ENCODE measurements around the gene RRAGC. TPM values are rescaled to one million over a fixed set of nuclear protein-coding genes. Genes with fewer than 3 reads are reported as not detected.

Gene RRAGC
- total and polyA plus RNA-seq, 2 of the 13 experiments (the other 11 are each of a cell fraction or from before 2014, with no cell fraction given) = 7.6 to 8.0 TPM

DNA sequence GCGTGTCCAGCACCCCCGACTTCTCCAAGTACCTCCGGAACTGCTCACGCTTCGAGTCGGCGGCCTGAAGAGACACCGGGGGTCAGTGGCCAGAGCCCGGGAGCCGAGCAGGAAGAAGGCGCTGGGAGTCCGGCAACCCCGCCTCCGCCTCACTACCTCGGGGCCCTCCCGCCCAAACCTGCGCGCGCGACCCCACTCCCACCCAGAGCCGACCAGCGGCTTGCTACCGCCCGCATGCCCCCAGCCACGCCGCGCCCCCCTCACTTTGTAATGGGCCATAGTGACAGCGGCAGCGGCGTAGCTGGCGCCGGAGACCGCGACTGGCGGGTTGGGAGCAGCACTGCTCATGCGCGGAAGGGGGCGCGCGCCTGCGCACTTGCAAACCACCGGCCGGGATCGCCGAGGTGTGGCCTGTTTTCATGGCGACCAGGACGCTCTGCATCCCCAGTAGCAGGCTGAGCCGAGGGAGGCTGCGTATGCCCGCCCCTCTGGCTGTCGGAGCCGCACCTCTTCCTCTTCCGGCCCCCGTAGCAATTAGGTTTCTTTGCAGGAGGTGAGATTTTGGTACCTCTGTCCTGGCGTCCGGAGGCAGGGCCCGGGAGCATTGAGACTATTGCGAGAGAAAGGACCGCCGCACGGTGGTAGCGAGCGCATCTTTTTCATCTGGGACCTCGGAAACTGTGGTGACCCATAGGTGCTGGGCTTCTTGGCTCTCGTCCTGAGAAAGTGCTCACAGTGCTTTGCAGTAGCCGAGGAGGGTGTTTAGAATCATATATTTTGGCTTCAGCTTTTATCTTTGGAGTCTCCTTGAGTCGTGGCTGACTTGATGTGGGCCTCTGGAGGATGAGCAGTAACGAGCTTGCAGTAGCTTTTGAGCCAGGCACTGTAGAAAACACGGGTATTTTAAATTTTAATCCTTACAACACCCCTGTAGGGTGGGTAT is 13.7 kb upstream of the RRAGC start, which contains the start of gene MYCBP (continued):
- TF ChIP-seq, protein P1, sequence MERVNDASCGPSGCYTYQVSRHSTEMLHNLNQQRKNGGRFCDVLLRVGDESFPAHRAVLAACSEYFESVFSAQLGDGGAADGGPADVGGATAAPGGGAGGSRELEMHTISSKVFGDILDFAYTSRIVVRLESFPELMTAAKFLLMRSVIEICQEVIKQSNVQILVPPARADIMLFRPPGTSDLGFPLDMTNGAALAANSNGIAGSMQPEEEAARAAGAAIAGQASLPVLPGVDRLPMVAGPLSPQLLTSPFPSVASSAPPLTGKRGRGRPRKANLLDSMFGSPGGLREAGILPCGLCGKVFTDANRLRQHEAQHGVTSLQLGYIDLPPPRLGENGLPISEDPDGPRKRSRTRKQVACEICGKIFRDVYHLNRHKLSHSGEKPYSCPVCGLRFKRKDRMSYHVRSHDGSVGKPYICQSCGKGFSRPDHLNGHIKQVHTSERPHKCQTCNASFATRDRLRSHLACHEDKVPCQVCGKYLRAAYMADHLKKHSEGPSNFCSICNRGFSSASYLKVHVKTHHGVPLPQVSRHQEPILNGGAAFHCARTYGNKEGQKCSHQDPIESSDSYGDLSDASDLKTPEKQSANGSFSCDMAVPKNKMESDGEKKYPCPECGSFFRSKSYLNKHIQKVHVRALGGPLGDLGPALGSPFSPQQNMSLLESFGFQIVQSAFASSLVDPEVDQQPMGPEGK (CRISPR knock-in tag; IDR thresholded peaks at IDR 0.05) = peak; percentile 48
- no peak for TF ChIP-seq DDIT3 (CRISPR knock-in tag; IDR thresholded peaks at IDR 0.05)
- TF ChIP-seq RFX3 (CRISPR knock-in tag; IDR thresholded peaks at IDR 0.05) = peak; percentile 90
- no peak for TF ChIP-seq TCF7 (IDR thresholded peaks at IDR 0.05; ENCODE audit: low read depth)
- TF ChIP-seq SRSF9 (IDR thresholded peaks at IDR 0.05; ENCODE audit: borderline replicate concordance, insufficient read depth, low read depth, low read length, poor library complexity, severe bottlenecking) = no peak
- no peak for TF ChIP-seq ZNF430 (CRISPR knock-in tag; IDR thresholded peaks at IDR 0.05)
- TF ChIP-seq ZKSCAN5 (CRISPR knock-in tag; IDR thresholded peaks at IDR 0.05) = peak; percentile 82
- 0 out of 2 replicates have a peak, but pooled peaks have one; percentile 21 for TF ChIP-seq SIX1 (CRISPR knock-in tag; IDR thresholded peaks at IDR 0.05; ENCODE audit: borderline replicate concordance)
- peak; percentile 44; the same call in 1 of the 2 replicates for TF ChIP-seq SIN3A (IDR thresholded peaks at IDR 0.05; ENCODE audit: borderline replicate concordance, low read depth, low read length)
- TF ChIP-seq ZNF414 (CRISPR knock-in tag; IDR thresholded peaks at IDR 0.05) = no peak
- peak; percentile 32; the same call in 1 of the 2 replicates for TF ChIP-seq ZNF274 (CRISPR knock-in tag; IDR thresholded peaks at IDR 0.05)
- TF ChIP-seq FIP1L1 (IDR thresholded peaks at IDR 0.05; ENCODE audit: borderline replicate concordance, insufficient read depth, low read depth, low read length) = 0 out of 2 replicates have a peak, but pooled peaks have one; percentile 51
- TF ChIP-seq KLF12 (CRISPR knock-in tag; IDR thresholded peaks at IDR 0.05; ENCODE audit: borderline replicate concordance) = peak; percentile 87; the same call in 1 of the 2 replicates
- no peak for TF ChIP-seq FOSL1 (CRISPR knock-in tag; IDR thresholded peaks at IDR 0.05; ENCODE audit: borderline replicate concordance)
- TF ChIP-seq SUZ12 (IDR thresholded peaks at IDR 0.05; ENCODE audit: low read depth, low read length) = no peak
- TF ChIP-seq ZNF569 (CRISPR knock-in tag; IDR thresholded peaks at IDR 0.05; ENCODE audit: borderline replicate concordance) = no peak
- TF ChIP-seq KLF6 (CRISPR knock-in tag; IDR thresholded peaks at IDR 0.05) = 0 out of 2 replicates have a peak, but pooled peaks have one; percentile 60
- no peak for TF ChIP-seq AKNA (CRISPR knock-in tag; IDR thresholded peaks at IDR 0.05; ENCODE audit: borderline replicate concordance)
- no peak; the same call in 1 of the 2 replicates for TF ChIP-seq TGIF2 (CRISPR knock-in tag; IDR thresholded peaks at IDR 0.05)
